Smooth muscle cell (in vitro differentiated cells): Measurements from ENCODE around the gene LEKR1. TPM values are rescaled to one million over a fixed set of nuclear protein-coding genes. Genes with fewer than 3 reads are reported as not detected.

Source experiments
- DNase-seq: peaks from one replicate; lab custom pipeline; 2025; ENCODE audit not compliant: unreplicated experiment; lab: John Stamatoyannopoulos, UW
- H2AFZ ChIP-seq: fragments of 200-600 bp; sonication (generic); 2 replicates; pipeline ENCODE4 v1.6.0; 2016; ENCODE audit warnings: antibody characterized with exemption, low read depth, mild to moderate bottlenecking
- H3F3A ChIP-seq: fragments of 200-600 bp; sonication (generic); 2 replicates; pipeline ENCODE4 v1.6.0; 2017; ENCODE audit warnings: antibody characterized with exemption, low read depth
- H3K27ac ChIP-seq: fragments of 200-600 bp; sonication (generic); 2 replicates; pipeline ENCODE4 v1.5.1; 2016; ENCODE audit warnings: low read depth, mild to moderate bottlenecking
- H3K27me3 ChIP-seq: fragments of 200-600 bp; sonication (generic); 2 replicates; pipeline ENCODE4 v1.6.1; 2016; ENCODE audit warnings: low read depth, mild to moderate bottlenecking
- H3K36me3 ChIP-seq: fragments of 200-600 bp; sonication (generic); 2 replicates; pipeline ENCODE4 v1.5.1; 2016; ENCODE audit warnings: low read depth
- H3K4me1 ChIP-seq: fragments of 200-600 bp; sonication (generic); 2 replicates; pipeline ENCODE4 v1.5.1; 2016; ENCODE audit warnings: low read depth
- H3K4me2 ChIP-seq: fragments of 200-600 bp; sonication (generic); 2 replicates; pipeline ENCODE4 v1.6.0; 2016; ENCODE audit warnings: mild to moderate bottlenecking
- H3K4me3 ChIP-seq: fragments of 200-600 bp; sonication (generic); 2 replicates; pipeline ENCODE4 v1.5.1; 2016; ENCODE audit warnings: mild to moderate bottlenecking
- H3K79me2 ChIP-seq: fragments of 200-600 bp; sonication (generic); 2 replicates; pipeline ENCODE4 v1.6.0; 2016; ENCODE audit warnings: low read depth, mild to moderate bottlenecking
- H3K9ac ChIP-seq: fragments of 200-600 bp; sonication (generic); 2 replicates; pipeline ENCODE4 v1.6.0; 2016; ENCODE audit warnings: low read depth
- H3K9me3 ChIP-seq: fragments of 200-600 bp; sonication (generic); replicated peaks from 2 replicates; pipeline ENCODE4 v1.5.1; 2016; ENCODE audit warnings: low read depth
- H4K20me1 ChIP-seq: fragments of 200-600 bp; sonication (generic); 2 replicates; pipeline ENCODE4 v1.6.0; 2016; ENCODE audit warnings: low read depth
- WGBS: methylation state at CpG from one replicate; pipeline ENCODE4 v1.1.7; 2016; ENCODE audit warnings: low lambda C conversion rate; 5-methylcytosine and 5-hydroxymethylcytosine counted together
- polyA plus RNA-seq: library from polyadenylated mRNA; unstranded; fragments of >200 nt; fragmentation: Nextera tagmentation; extraction: Ambion mirVana; gene quantifications from 2 replicates; pipeline ENCODE4 v1.2.1, GENCODE V29; 2016
- total RNA-seq: library from RNA; depleted of rRNA; stranded (reverse); fragments of >200 nt; gene quantifications from 2 replicates; pipeline ENCODE4 v1.2.3, GENCODE V29; 2014
- TF ChIP-seq, protein P1 (sequence below): fragments of 200-600 bp; sonication (generic); IDR thresholded peaks from 2 replicates; pipeline ENCODE4 v1.5.1; 2017; ENCODE audit warnings: borderline replicate concordance, mild to moderate bottlenecking, antibody characterized with exemption; ENCODE audit not compliant: insufficient read depth, poor library complexity, severe bottlenecking

Gene LEKR1
- total and polyA plus RNA-seq, 2 experiments from 2014 or later, result 1.3 to 2.3 TPM

DNA sequence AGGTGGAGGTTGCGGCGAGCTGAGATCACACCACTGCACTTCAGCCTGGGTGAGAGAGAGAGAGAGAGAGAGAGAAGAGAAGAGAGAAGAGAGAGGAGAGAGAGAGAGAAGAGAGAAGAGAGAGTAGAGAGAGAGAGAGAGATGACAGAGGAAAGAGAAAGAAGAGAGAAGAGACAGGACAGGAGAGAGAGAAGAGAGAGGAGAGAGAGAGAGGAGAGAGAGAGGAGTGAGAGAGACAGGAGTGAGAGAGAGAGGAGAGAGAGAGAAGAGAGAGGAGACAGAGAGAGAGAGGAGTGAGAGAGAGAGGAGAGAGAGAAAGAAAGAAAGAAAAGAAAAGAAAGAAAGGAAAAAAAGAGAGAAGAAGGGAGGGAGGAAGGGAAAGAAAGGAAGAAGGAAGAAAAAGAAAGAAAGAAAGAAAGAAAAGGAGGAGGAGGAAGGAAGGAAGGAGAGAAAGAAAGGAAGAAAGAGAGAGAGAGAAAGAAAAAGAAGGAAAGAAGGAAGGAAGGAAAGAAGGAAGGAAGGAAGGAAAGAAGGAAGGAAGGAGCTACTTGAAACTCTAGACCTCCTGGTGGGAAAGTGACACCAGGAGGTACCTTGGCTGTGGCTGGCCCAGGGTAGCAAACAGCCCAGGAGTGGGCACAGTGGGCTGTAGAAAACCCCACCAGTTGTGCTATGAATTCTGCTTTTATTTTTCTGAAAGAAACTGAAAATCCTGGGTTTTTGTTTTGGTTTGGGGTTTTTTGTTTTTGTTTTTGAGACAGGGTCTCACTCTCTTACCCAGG, 245.8 kb downstream of the LEKR1 start:
- H3K27me3 ChIP-seq, result no peaks in the 10 kb centered on the region
- WGBS, result 100% methylated on average over 2 of the region's 2 CpGs
- H3K79me2 ChIP-seq, result no peaks in the 10 kb centered on the region

DNA sequence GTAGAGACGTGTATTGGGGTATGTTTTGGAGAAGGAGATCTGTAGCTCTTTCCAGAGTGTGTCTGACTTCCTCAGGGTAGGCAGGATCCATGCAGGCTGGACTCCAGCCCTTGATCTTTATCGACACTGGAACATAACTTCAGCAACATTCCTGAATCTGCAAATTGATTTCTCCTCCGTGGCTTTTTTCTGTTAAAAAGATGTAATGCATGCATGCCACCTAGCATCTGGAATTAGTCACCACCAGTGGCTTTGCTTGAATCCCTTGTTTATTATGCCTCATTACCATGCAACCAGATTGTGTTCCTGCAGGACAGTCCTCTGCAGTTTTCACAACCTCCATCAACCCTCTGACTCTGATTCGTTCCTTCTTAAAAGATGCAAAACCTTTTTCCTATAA, 247.7 kb downstream of the LEKR1 start:
- Histone ChIP-seq H3K27ac (peak overlapping the region; percentile 69), H3K79me2 (no peaks in the 10 kb centered on the region), H3K9me3 (no peaks in the 10 kb centered on the region), H3K27me3 (no peaks in the 10 kb centered on the region), H3K9ac (peak overlapping the region; percentile 67), H2AFZ (no peak overlapping the region), H3F3A (no peaks in the 10 kb centered on the region), H3K4me2 (peak overlapping the region; percentile 37), H3K4me1 (no peaks in the 10 kb centered on the region), H3K4me3 (no peak overlapping the region), H3K36me3 (no peaks in the 10 kb centered on the region), H4K20me1 (no peaks in the 10 kb centered on the region)
- 32% methylated on average over 4 of the region's 4 CpGs for WGBS
- DNase-seq, result no peak
- TF ChIP-seq, protein P1, sequence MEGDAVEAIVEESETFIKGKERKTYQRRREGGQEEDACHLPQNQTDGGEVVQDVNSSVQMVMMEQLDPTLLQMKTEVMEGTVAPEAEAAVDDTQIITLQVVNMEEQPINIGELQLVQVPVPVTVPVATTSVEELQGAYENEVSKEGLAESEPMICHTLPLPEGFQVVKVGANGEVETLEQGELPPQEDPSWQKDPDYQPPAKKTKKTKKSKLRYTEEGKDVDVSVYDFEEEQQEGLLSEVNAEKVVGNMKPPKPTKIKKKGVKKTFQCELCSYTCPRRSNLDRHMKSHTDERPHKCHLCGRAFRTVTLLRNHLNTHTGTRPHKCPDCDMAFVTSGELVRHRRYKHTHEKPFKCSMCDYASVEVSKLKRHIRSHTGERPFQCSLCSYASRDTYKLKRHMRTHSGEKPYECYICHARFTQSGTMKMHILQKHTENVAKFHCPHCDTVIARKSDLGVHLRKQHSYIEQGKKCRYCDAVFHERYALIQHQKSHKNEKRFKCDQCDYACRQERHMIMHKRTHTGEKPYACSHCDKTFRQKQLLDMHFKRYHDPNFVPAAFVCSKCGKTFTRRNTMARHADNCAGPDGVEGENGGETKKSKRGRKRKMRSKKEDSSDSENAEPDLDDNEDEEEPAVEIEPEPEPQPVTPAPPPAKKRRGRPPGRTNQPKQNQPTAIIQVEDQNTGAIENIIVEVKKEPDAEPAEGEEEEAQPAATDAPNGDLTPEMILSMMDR, result no peak

More for the DNA sequence above, 245.8 kb downstream of the LEKR1 start:
- Histone ChIP-seq H3K4me2 (no peak overlapping the region), H3K9me3 (no peaks in the 10 kb centered on the region), H3K27ac (no peak overlapping the region), H3K4me1 (no peaks in the 10 kb centered on the region), H3K4me3 (no peak overlapping the region), H2AFZ (no peak overlapping the region), H4K20me1 (no peaks in the 10 kb centered on the region), H3K9ac (no peak overlapping the region), H3K36me3 (no peaks in the 10 kb centered on the region), H3F3A (no peaks in the 10 kb centered on the region)
- DNase-seq, result no peak
- TF ChIP-seq, protein P1, result no peak

DNA sequence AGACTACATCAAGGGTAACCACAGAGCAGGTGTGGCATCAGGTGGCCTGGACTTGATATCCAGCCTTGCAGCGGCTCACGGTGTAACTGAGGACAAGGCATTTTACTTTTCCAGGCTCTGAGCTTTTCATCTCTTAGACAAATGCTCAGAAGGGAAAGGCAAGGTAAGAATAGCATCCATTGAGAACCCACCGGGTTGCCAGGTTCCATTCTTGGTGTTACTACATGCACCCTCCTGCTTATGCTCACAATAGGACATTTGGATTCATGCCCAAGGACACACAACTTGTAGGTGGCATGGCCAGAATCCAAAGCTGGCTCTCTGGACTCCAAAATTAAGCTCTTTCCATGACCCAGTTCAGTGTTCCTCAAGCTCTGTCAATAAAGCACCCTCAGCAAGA, 248.3 kb downstream of the LEKR1 start:
- no peaks in the 10 kb centered on the region for H3K36me3 ChIP-seq
- no peak overlapping the region for H3K4me3 ChIP-seq
- 95% methylated on average over 3 of the region's 3 CpGs for WGBS
- H3K4me1 ChIP-seq, result no peaks in the 10 kb centered on the region
- H3K4me2 ChIP-seq, result no peak overlapping the region
- DNase-seq, result no peak
- H3K9ac ChIP-seq, result peak overlapping the region; percentile 66
- TF ChIP-seq, protein P1, result no peak
- H3K27me3 ChIP-seq, result no peaks in the 10 kb centered on the region
- H3F3A ChIP-seq, result no peaks in the 10 kb centered on the region
- no peaks in the 10 kb centered on the region for H3K9me3 ChIP-seq
- H2AFZ ChIP-seq, result no peak overlapping the region
- no peaks in the 10 kb centered on the region for H3K79me2 ChIP-seq
- peak overlapping the region; percentile 23 for H3K27ac ChIP-seq
- H4K20me1 ChIP-seq, result no peaks in the 10 kb centered on the region

DNA sequence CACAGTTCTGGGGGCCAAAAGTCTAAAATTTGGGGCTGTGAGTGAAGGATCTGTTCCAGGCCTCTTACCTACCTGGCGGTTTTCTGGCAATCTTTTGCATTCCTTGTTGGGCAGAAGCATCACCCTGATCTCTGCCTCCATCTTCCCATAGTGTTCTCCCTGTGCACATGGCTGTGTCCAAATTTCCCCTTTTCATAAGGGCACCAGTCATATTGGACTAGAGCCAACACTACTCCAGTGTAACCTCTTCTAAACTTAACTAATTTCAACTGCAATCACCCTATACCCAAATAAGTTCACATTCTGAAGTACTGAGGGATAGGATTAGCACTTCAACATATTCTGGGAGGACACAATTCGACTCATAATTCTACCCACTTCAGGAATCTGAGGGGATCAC, 248.8 kb downstream of the LEKR1 start:
- peak overlapping the region; percentile 66 for H3K9ac ChIP-seq
- H3K36me3 ChIP-seq, result no peaks in the 10 kb centered on the region
- no peak overlapping the region for H3K4me3 ChIP-seq
- H3K4me1 ChIP-seq, result peaks cover 5% of the 10 kb centered on the region
- H3K27ac ChIP-seq, result no peak overlapping the region
- H3K79me2 ChIP-seq, result no peaks in the 10 kb centered on the region
- H2AFZ ChIP-seq, result no peak overlapping the region
- H3K9me3 ChIP-seq, result no peaks in the 10 kb centered on the region
- WGBS, result 94% methylated on average over 2 of the region's 2 CpGs
- H3K4me2 ChIP-seq, result no peak overlapping the region
- TF ChIP-seq, protein P1, result no peak
- no peaks in the 10 kb centered on the region for H3K27me3 ChIP-seq
- no peak for DNase-seq
- no peaks in the 10 kb centered on the region for H4K20me1 ChIP-seq
- no peaks in the 10 kb centered on the region for H3F3A ChIP-seq
